ENCODE data around the gene CLEC4F.

GRCh38 chr2:70795164-70795995 is 25.0 kb downstream of the CLEC4F start:
- TF ChIP-seq, protein P1, sequence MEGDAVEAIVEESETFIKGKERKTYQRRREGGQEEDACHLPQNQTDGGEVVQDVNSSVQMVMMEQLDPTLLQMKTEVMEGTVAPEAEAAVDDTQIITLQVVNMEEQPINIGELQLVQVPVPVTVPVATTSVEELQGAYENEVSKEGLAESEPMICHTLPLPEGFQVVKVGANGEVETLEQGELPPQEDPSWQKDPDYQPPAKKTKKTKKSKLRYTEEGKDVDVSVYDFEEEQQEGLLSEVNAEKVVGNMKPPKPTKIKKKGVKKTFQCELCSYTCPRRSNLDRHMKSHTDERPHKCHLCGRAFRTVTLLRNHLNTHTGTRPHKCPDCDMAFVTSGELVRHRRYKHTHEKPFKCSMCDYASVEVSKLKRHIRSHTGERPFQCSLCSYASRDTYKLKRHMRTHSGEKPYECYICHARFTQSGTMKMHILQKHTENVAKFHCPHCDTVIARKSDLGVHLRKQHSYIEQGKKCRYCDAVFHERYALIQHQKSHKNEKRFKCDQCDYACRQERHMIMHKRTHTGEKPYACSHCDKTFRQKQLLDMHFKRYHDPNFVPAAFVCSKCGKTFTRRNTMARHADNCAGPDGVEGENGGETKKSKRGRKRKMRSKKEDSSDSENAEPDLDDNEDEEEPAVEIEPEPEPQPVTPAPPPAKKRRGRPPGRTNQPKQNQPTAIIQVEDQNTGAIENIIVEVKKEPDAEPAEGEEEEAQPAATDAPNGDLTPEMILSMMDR (IDR thresholded peaks at IDR 0.05; ENCODE audit: low read depth, low read length, poor library complexity, severe bottlenecking): no peak
- no peak for TF ChIP-seq EZH2phosphoT487 (IDR thresholded peaks at IDR 0.05; ENCODE audit: borderline replicate concordance, low read length)
